Measurements from ENCODE around the gene CEP112.

Gene CEP112

GRCh38 chr17:65593855-65594845 is 597.8 kb downstream of the CEP112 start:
- no peak for DNase-seq (ENCODE audit: low read depth)

DNA sequence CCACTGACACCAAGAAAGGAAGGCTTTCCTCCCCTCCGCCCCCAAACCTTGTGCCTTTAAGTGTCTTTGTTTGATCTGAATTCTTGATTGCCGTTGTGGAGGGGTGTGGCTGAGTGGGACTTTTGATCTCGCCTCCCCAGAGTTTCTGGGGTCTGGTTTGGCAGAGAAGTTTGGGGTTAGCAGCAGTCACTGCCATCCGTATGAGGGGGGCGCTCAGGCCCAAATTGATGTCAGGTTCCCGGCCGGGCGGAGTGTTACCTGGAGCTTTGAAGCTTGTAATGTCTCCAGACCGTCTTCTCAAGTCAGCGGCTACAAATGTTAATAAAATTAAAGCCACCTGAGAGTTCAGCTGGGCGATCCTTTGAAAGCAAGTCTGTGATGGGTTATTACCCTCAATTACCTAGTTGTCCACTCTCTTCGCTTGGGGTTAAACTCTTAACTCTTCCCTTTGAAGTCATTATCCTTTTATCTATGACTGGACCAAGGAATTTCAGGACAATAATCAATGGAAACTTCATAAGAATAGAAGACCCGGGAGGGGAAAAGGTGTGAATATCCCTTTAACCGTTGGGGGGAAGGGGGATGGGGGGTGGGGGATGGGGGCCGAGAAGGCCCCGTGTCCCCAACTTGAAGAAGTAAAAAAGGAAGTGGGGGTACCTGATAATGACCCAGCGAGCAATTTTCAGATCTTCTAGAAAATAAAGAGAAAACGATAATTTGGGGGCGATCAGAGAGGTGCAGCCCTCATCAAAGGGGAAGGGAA is 598.7 kb downstream of the CEP112 start:
- no peak for DNase-seq (ENCODE audit: low read depth)

- DNase-seq (ENCODE audit: low read depth) = no peak
Measured at GRCh38 chr17:65592125-65592965, 599.6 kb downstream of the CEP112 start.

- DNase-seq (ENCODE audit: low read depth) = no peak
Measured at GRCh38 chr17:65589321-65589720, 602.6 kb downstream of the CEP112 start.

DNA sequence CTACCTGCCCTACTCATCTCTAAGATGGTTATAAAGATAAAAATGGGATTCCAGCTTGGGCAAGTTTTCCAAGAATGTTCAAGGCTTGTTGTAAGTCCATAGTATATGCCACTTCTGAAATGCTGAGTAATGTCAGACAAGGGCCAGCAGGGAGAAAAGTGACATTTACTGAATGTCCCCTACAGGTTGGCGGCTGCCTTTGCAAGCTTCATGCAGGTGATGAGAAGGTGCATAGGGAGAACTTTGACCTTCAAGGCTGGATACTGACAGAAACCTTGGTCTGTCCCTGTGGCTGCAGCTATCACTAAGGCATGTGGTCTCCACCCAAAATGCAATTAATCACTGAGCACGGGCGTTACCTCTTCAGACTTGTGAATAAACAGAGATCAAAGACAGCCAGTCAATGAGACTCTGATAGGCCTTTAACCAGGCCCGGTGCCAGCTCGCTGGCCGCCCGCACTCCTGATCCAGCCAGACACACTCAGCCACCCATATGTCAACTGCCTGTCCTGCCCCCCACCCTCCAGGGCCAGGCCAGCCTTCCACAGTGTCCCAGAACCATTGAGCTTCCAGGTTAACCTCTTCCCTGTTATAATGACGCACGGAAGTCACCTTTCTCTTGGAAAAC is 603.6 kb downstream of the CEP112 start:
- DNase-seq (ENCODE audit: low read depth) = no peak

DNA sequence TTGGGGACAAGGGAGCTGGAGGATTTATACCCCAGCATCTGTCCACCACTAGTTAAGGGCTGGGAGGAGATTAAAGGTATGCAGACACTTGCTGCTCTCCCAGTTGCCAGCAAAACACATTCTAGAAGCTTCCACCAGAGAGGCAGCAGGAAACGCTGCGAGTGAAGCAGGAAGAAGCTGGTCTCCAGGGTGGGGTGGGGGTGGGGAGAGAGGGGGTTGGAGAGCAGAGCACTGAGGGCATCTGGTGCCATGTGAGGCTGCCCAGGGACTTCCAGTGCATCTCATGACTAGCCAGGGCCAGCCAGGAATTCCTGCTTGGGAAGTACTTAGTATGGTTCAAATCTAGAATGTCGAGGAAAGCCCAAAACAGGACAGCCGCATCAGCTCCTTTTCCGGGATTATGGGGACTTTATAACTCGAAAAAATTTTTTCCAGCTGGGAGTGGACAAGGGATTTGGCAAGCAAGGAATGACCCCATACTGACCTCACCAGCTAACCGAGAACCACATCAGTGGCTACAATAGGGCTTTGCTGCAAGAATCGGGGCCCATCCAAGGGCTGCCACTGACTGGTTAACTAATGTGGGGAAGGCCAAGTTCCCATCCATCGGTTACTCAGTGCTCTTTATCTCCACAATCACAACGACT is 604.3 kb downstream of the CEP112 start:
- DNase-seq (ENCODE audit: low read depth) = no peak

- no peak for DNase-seq (ENCODE audit: low read depth)
Measured at GRCh38 chr17:65586899-65587298, 605.0 kb downstream of the CEP112 start.

All from GM04504 (cell line).